K562 (cell line): ENCODE results near the gene HMGXB3. TPM values are rescaled to one million over a fixed set of nuclear protein-coding genes. Genes with fewer than 3 reads are reported as not detected.

Experiments
- BDP1 ChIP-seq: IDR thresholded peaks from 3 replicates; pipeline ENCODE4 v1.6.1; 2011; ENCODE audit not compliant: insufficient read length, insufficient read depth
- CREM ChIP-seq: IDR thresholded peaks from 2 replicates; pipeline ENCODE4 v1.6.1; 2014; ENCODE audit warnings: antibody characterized with exemption, low read depth
- DIDO1 ChIP-seq: fragments of 450-650 bp; IDR thresholded peaks from 2 replicates; pipeline ENCODE4 v1.6.1; 2016; ENCODE audit warnings: low read depth, missing biosample characterization, missing genetic modification characterization
- MEIS2 ChIP-seq: fragments of 450-650 bp; IDR thresholded peaks from 2 replicates; pipeline ENCODE4 v1.6.1; 2014; ENCODE audit warnings: mild to moderate bottlenecking; ENCODE audit not compliant: partially characterized antibody
- MTA3 ChIP-seq: fragments of 450-650 bp; formaldehyde crosslinking; IDR thresholded peaks from 2 replicates; pipeline ENCODE4 v1.6.1; 2017; ENCODE audit warnings: mild to moderate bottlenecking, borderline replicate concordance
- MYNN ChIP-seq, 2 experiments: sonication (generic); formaldehyde crosslinking in 1 of 2; IDR thresholded peaks; 2 replicates each; pipeline versions ENCODE4 v1.5.0 to v1.6.1; 2016 to 2020; ENCODE audit warnings: antibody characterized with exemption in 1 of 2, missing genetic modification reagents in 1 of 2
- NONO ChIP-seq, 2 experiments: fragments of 200-400 bp in 1 of 2; fragments of 450-650 bp in 1 of 2; formaldehyde crosslinking in 1 of 2; IDR thresholded peaks; 2 replicates each; pipeline ENCODE4 v1.6.1; 2017; ENCODE audit warnings: low read depth in 2 of 2, mild to moderate bottlenecking in 2 of 2, moderate library complexity in 2 of 2, low read length in 1 of 2
- NR1H2 ChIP-seq: sonication (generic); formaldehyde crosslinking; IDR thresholded peaks from 2 replicates; pipeline ENCODE4 v1.4.0; 2020; ENCODE audit warnings: mild to moderate bottlenecking, missing genetic modification reagents
- POLR2H ChIP-seq: IDR thresholded peaks from 2 replicates; pipeline ENCODE4 v1.6.1; 2016; ENCODE audit warnings: missing genetic modification characterization, low read depth, mild to moderate bottlenecking, control low read depth, missing compliant biosample characterization, moderate library complexity
- RNF2 ChIP-seq: sonication (generic); IDR thresholded peaks from 2 replicates; pipeline ENCODE4 v1.6.1; 2016
- TRIM25 ChIP-seq: fragments of 450-650 bp; IDR thresholded peaks from 2 replicates; pipeline ENCODE4 v1.7.0; 2016; ENCODE audit warnings: borderline replicate concordance
- ZBTB12 ChIP-seq: fragments of 250-450 bp; sonication (Bioruptor Pico); IDR thresholded peaks from 2 replicates; pipeline ENCODE4 v1.4.0; 2020
- ZBTB2 ChIP-seq: fragments of 450-650 bp; IDR thresholded peaks from 2 replicates; pipeline ENCODE4 v1.6.1; 2016; ENCODE audit warnings: antibody characterized with exemption
- ZKSCAN8 ChIP-seq: fragments of 200-800 bp; sonication (Bioruptor generic); IDR thresholded peaks from 2 replicates; pipeline ENCODE4 v1.6.1; 2016; ENCODE audit warnings: missing genetic modification characterization, missing compliant biosample characterization
- ZNF780A ChIP-seq: fragments of 250-450 bp; sonication (Bioruptor Pico); IDR thresholded peaks from 2 replicates; pipeline ENCODE4 v1.5.0; 2021; ENCODE audit warnings: mild to moderate bottlenecking
- ZZZ3 ChIP-seq: fragments of 450-650 bp; IDR thresholded peaks from 2 replicates; pipeline ENCODE4 v1.6.1; 2016; ENCODE audit warnings: antibody characterized with exemption, mild to moderate bottlenecking, moderate library complexity
- polyA plus RNA-seq, 8 experiments: library from polyadenylated mRNA; depleted of rRNA in 4 of 8; stranded (reverse) in 5 of 8; unstranded in 3 of 8; fragments of >200 nt; fragmentation: Nextera tagmentation in 2 of 8; fragmentation: Illumina TruSeq in 1 of 8; extraction: Ambion mirVana in 2 of 8; extraction: Trizol in 1 of 8; gene quantifications; 2 replicates each; pipeline versions ENCODE4 v1.2.1 to v1.2.3, GENCODE V29; 2011 to 2014; ENCODE audit warnings: inconsistent platforms in 1 of 8, missing spikeins in 1 of 8
- total RNA-seq, 7 experiments: library from RNA; depleted of rRNA in 6 of 7; stranded (reverse); fragments of >200 nt in 6 of 7; fragmentation: Illumina TruSeq in 2 of 7; extraction: Trizol in 2 of 7; gene quantifications; 2 replicates each; pipeline versions ENCODE4 v1.2.1 to v1.2.3, GENCODE V29; 2011 to 2021; ENCODE audit warnings: low replicate concordance in 1 of 7

The HMGXB3 gene
- total and polyA plus RNA-seq, 9 of the 15 experiments (the other 6 are each of a cell fraction or from before 2014, with no cell fraction given): 1.8 to 44.1 (median 32.2) TPM

GRCh38 chr5:150000256-150000989, at the start of gene HMGXB3, which contains the start of gene TIGD6 (continued):
- TF ChIP-seq MEIS2 (peak; percentile 80), MTA3 (peak; percentile 92; the same call in 1 of the 2 replicates), TRIM25 (no peak), BDP1 (no peak), ZZZ3 (no peak), ZBTB2 (peak; percentile 92), ZNF780A (no peak), NONO (IDR thresholded peaks at IDR 0.05; ENCODE audit: low read depth in 2 of 2, low read length in 1 of 2) (peak; percentile 3 to 46; a peak in 1 of 4 replicates), ZBTB12 (CRISPR knock-in tag) (peak; percentile 76), DIDO1 (tag) (peak; percentile 90), NR1H2 (CRISPR knock-in tag) (no peak; the same call in 1 of the 2 replicates), CREM (peak; percentile 98), POLR2H (tag) (peak; percentile 81), ZKSCAN8 (CRISPR knock-in tag) (no peak), MYNN (IDR thresholded peaks at IDR 0.05) (peak; percentile 58; the same call in 1 of the 2 replicates), MYNN (CRISPR knock-in tag; IDR thresholded peaks at IDR 0.05) (no peak), RNF2 (peak; percentile 82)
